Jurkat, Clone E6-1 (cell line): Measurements from ENCODE around the gene ROPN1.

Source experiments
- DNase-seq: peaks from one replicate; pipeline ENCODE4 v3.0.0-alpha.2; 2011; ENCODE audit warnings: low read depth, low spot score
- H3K4me3 ChIP-seq: 2 replicates; pipeline ENCODE4 v1.5.1; 2011; ENCODE audit warnings: mild to moderate bottlenecking, low read length, control low read depth, moderate library complexity

Gene ROPN1

GRCh38 chr3:123953735-123954134 is 38.2 kb downstream of the ROPN1 start:
- DNase-seq = no peak

GRCh38 chr3:123952844-123953520 is 38.9 kb downstream of the ROPN1 start:
- no peak overlapping the region for H3K4me3 ChIP-seq
- no peak for DNase-seq

More at GRCh38 chr3:123953735-123954134, 38.2 kb downstream of the ROPN1 start:
- H3K4me3 ChIP-seq = no peak overlapping the region

- no peak overlapping the region for H3K4me3 ChIP-seq
- DNase-seq = no peak
Observed at GRCh38 chr3:123951522-123952447, 40.1 kb downstream of the ROPN1 start.

- no peak for DNase-seq
- no peak overlapping the region for H3K4me3 ChIP-seq
Observed at GRCh38 chr3:123949641-123950040, 42.3 kb downstream of the ROPN1 start.

- DNase-seq = no peak
- H3K4me3 ChIP-seq = no peak overlapping the region
Observed at GRCh38 chr3:123948449-123948848, 43.5 kb downstream of the ROPN1 start.

- no peak for DNase-seq
- H3K4me3 ChIP-seq = no peak overlapping the region
Observed at GRCh38 chr3:123947482-123947881, 44.4 kb downstream of the ROPN1 start.

- no peak overlapping the region for H3K4me3 ChIP-seq
- no peak for DNase-seq
Observed at GRCh38 chr3:123941542-123941941, 50.4 kb downstream of the ROPN1 start.

GRCh38 chr3:123941121-123941520 is 50.8 kb downstream of the ROPN1 start:
- DNase-seq = no peak
- no peak overlapping the region for H3K4me3 ChIP-seq

- DNase-seq = no peak
- H3K4me3 ChIP-seq = no peak overlapping the region
Observed at GRCh38 chr3:123939706-123940105, 52.2 kb downstream of the ROPN1 start.

GRCh38 chr3:123936400-123936799 is 55.5 kb downstream of the ROPN1 start:
- DNase-seq = no peak
- H3K4me3 ChIP-seq = no peak overlapping the region

- H3K4me3 ChIP-seq = no peak overlapping the region
- no peak for DNase-seq
Observed at GRCh38 chr3:123935830-123936229, 56.1 kb downstream of the ROPN1 start.

GRCh38 chr3:123934250-123934649 is 57.7 kb downstream of the ROPN1 start:
- H3K4me3 ChIP-seq = no peak overlapping the region
- DNase-seq = no peak

GRCh38 chr3:123930445-123930844 is 61.5 kb downstream of the ROPN1 start:
- no peak overlapping the region for H3K4me3 ChIP-seq
- no peak for DNase-seq

GRCh38 chr3:123929325-123929724 is 62.6 kb downstream of the ROPN1 start:
- no peak overlapping the region for H3K4me3 ChIP-seq
- DNase-seq = no peak

- no peak for DNase-seq
- no peak overlapping the region for H3K4me3 ChIP-seq
Observed at GRCh38 chr3:123926396-123926795, 65.5 kb downstream of the ROPN1 start.

- H3K4me3 ChIP-seq = no peak overlapping the region
- peak; percentile 66 for DNase-seq
Observed at GRCh38 chr3:123920868-123921267, 71.1 kb downstream of the ROPN1 start.

GRCh38 chr3:123920383-123920782 is 71.5 kb downstream of the ROPN1 start:
- no peak for DNase-seq
- H3K4me3 ChIP-seq = no peak overlapping the region

- no peak overlapping the region for H3K4me3 ChIP-seq
- DNase-seq = no peak
Observed at GRCh38 chr3:123919353-123919752, 72.6 kb downstream of the ROPN1 start.
